Activated T-helper 1 cell treated with Interleukin-2 at 50 U/mL for 16 hours (primary cell): Measurements from ENCODE around the gene ADGRF5.
"Not testable (repeated sequence)": the region's sequence is repeated elsewhere in the genome, so short reads cannot be mapped to it uniquely, and the experiment has no call there.

Experiments
- DNase-seq: peaks from one replicate; pipeline ENCODE4 v3.0.0-alpha.2; 2020; ENCODE audit warnings: low read depth

The ADGRF5 gene

DNA sequence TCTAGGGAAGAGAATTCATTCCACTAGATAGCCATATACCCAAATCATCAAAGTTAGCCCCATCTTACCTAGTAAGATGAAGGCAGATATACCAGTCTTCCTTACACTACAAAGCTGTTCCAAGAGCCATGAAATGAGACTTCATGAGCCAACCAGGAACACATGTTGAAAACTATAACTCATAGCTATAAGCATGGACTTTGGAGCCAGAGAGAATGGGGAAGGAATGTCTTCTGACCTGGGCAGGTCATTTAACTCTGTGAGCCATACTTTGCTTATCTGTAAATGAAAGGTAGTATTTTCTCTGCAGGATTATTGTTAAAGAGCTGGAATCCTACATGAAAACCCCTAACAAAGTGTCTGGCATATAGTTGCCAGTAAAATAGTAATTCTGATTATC is 27.3 kb downstream of the ADGRF5 start:
- no peak for DNase-seq

DNA sequence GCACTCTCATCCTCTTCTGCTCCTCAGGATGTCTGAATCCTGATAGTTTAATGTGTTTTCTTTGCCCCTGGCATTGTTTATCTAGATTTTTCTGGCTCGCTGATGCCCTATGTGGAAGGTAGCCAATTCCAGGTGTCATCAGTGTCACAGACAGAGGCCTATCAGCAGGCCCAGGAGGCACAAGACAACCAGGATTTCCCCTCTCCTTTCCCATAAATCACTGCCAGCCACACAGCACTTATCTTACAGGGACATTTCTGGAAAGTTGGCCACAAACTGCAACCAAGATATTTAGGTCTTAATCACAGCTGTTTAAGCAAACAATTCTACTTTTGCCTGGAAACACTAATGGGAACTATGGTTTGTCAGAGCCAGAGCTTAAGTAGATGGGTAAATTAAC is 28.1 kb downstream of the ADGRF5 start:
- DNase-seq: no peak

DNA sequence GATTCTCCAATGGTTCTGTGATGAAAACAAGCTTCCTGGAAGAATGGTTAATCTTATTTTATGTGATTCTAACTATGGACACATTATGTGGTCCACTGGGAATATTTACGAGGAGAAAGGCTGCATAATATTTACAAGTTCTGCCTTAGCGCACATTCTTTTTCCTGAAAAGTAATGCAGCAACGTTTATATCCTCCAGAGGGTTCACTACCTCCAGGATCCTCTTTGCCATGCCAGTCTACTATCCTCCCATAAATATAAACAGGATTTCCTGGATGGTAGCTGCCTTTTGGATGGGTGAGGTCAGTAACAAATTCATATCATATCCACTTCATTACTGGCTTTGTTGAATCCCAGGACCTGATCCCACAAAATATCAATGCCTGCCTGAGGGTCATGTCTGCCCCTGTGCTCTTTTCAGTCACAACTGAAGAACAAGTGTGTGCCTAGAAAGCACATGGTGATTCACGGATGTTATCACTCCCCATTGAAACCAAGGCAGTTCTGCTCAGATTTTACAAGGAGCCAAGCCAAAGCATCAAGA is 30.4 kb downstream of the ADGRF5 start:
- DNase-seq: no peak

DNA sequence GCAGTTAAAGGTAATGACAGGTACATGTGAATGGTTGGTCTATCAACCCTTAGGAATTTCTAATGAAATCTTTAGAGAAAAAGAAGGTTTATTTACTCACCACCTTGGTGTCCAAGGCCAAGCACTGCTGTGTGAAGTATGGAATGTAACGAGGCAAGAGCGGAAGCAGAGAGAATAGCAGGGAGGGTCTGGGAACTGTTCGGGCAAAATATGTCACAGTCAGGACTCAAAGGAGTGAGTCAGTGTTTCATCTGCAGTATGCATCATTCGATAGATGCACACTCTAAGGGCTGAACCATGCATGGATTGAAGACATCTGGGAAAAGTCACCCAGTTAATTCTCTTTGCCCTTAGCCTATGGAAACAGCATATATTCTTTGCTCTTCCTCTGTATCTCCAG is 33.2 kb downstream of the ADGRF5 start:
- DNase-seq: no peak

GRCh38 chr6:46888031-46888430 is 33.7 kb downstream of the ADGRF5 start:
- DNase-seq: no peak

- DNase-seq: no peak
Measured at GRCh38 chr6:46882645-46883044, 39.1 kb downstream of the ADGRF5 start.

DNA sequence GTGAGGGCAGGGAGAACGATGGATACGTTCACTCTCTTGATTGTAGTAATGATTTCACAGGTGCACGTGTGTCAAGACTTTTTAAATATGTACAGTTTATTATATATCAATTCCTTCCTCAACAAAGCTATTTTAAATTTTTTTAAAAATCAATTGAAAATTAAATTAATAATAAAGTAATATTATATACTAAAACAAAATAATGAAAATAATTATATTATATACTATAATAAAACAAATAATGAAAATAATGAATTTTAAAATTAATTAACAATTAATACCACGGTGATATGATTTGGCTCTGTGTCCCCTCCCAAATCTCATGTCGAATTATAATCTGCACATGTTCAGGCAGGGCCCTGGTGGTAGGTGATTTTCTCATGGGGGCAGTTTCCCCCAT is 42.7 kb downstream of the ADGRF5 start:
- no peak for DNase-seq

GRCh38 chr6:46876126-46876525 is 45.6 kb downstream of the ADGRF5 start:
- no peak for DNase-seq

DNA sequence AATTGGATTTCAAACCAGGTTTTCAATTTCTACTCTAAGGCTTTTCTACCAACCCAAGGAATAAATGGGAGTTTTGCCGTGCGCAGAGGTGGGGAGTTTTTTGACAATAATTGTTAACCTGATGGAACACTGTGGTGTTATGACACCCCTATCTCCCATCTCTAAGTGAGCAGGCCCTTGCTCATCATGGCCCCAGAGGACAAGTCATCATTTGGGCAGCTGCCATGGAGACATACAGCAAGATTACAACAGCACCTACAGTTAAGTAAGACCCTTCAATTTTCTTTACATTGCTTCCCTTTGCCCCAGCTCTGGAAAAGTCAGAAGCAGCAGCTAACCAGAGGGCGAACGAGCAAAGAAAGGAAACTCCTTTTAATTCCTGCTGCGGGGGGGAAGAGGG is 54.3 kb downstream of the ADGRF5 start:
- no peak for DNase-seq

- no peak for DNase-seq
Measured at GRCh38 chr6:46865221-46865620, 56.5 kb downstream of the ADGRF5 start.

DNA sequence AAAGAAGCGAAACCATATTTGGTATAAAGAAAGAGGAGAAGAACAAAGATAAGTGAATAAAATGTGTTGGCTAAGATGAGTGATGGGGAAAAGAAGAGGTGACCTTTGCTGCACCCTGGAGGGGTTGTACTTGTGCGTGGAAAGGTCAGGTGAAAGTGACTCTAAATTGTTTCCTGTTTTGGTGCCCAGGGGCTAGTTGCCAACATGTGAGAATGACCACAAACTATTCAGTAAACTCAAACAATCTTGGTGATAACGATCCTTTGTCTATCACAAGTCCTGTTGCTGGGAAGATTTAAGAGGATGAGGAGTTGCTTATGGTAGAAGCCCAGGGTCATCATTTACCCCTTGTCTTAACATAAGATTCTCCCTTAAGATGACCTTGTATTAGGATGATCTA is 57.9 kb downstream of the ADGRF5 start:
- DNase-seq: no peak

GRCh38 chr6:46862381-46862780 is 59.4 kb downstream of the ADGRF5 start:
- DNase-seq: no peak

- DNase-seq: not testable (repeated sequence)
Measured at GRCh38 chr6:46855966-46856365, 65.8 kb downstream of the ADGRF5 start.

DNA sequence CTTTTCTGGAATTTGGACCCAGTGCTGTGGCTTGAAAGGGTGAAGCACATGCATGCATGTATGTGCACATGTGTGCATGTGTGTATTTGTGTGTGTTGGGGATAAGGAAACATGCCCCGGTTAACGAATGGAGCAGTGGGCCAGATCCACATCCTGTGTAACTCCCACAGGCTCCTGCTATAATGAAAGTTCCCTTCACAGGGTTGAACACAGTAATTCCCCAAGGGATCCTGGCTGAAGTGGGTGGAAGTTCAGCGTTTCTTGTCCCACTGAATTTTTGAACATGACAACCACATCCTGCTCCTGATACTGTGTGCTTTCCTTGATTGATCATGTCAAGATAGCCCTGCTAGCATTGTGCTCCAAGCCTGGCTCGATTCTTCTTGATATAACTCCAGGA is 70.2 kb downstream of the ADGRF5 start:
- not testable (repeated sequence) for DNase-seq

- DNase-seq: no peak
Measured at GRCh38 chr6:46850792-46851191, 70.9 kb downstream of the ADGRF5 start.

- no peak for DNase-seq
Measured at GRCh38 chr6:46849361-46849690, 72.4 kb downstream of the ADGRF5 start.

DNA sequence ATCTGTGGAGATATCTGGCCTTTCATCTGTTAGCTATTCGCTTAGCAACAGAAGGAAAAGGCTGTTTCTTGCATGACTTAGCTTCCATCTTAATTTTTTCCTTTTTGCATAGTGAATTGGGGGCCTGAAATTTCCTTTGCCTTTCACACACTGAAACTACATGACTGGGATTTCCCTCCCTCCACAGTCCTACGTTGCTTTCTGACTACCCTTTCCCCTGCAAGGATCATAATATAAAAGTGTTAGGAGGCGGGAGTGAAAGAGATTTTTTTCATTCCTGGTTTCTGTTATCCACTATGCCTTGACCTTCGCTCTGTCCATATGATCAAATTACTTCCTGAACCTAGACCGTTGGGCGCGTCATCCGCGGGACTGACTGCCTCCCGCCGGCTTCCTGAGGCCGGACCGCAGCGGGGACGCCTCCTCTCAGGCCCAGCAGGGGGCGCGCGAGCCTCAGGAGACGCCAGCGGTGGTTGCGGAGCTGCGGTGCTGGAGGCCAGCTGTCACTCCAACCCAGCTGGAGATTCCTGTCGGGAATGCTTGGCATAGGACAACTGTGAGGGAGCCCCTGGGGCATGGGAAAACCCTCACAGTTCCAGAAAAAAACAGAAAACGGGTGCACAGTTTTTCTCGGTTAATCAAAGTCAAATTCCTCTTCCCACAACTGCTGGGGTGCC is 72.9 kb downstream of the ADGRF5 start:
- DNase-seq: peak; percentile 20

- DNase-seq: no peak
Measured at GRCh38 chr6:46845126-46845525, 76.6 kb downstream of the ADGRF5 start.

- not testable (repeated sequence) for DNase-seq
Measured at GRCh38 chr6:46842252-46842846, 79.4 kb downstream of the ADGRF5 start.

DNA sequence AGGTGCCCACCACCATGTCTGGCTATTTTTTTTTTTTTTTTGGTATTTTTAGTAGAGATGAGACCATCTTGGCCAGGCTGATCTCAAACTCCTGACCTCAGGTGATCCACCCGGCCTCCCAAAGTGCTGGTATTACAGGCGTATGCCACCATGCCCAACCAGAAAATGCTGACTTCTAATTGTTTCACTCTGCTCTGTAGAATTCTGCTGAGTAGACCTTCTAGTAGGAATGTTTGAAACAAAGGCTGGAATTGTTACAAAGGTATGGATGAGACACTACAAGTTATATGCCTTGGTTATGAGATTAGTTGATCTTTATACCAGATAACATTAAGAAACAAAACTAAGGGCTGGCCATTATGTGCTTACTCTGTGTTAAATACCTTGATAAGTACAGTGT is 83.7 kb downstream of the ADGRF5 start:
- DNase-seq: no peak

DNA sequence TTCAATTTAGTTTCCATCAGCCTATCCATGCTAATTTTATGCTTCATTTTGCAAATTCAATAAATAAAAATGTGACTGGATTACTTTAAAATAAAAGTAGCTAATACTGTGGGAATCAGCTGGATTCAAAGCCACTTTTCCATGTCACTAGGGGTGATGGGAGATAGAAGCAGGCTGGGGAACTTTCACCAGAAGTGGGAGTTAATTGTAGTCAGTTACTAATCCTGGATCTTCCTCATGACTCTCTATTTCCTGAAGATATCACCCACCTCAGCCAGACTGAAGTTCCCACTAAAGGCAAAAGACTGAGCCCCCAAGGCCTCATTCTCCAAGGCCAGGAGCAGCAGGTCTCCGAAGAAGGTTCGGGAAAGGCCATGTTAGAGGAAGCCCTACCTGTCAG is 86.7 kb downstream of the ADGRF5 start:
- DNase-seq: not testable (repeated sequence)

- not testable (repeated sequence) for DNase-seq
Measured at GRCh38 chr6:46834257-46834916, 87.4 kb downstream of the ADGRF5 start.

DNA sequence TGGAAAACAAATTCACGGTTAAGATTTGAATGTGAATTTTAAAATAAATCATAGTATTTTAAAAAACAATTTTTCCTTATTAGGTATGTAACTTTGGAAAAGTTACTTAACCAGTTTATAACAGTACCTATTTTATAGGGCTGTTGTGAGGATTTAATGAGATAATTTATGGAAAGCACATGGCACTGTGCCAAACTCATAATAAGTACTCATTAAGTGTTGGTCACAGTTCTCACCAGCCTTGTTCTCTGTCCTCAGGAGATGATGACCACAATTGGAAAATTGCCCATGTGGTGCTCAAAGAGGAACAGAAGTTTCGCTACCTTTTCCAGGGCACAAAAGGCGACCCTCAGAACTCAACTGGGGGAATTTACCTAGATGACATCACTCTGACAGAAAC is 88.9 kb downstream of the ADGRF5 start:
- no peak for DNase-seq
